Measurements from ENCODE around the gene ELSPBP1. TPM values are rescaled to one million over a fixed set of nuclear protein-coding genes. Genes with fewer than 3 reads are reported as not detected.
"Not testable (repeated sequence)": the region's sequence is repeated elsewhere in the genome, so short reads cannot be mapped to it uniquely, and the experiment has no call there.

Gene ELSPBP1
- total RNA-seq, 1 experiment from 2014 or later: not detected

DNA sequence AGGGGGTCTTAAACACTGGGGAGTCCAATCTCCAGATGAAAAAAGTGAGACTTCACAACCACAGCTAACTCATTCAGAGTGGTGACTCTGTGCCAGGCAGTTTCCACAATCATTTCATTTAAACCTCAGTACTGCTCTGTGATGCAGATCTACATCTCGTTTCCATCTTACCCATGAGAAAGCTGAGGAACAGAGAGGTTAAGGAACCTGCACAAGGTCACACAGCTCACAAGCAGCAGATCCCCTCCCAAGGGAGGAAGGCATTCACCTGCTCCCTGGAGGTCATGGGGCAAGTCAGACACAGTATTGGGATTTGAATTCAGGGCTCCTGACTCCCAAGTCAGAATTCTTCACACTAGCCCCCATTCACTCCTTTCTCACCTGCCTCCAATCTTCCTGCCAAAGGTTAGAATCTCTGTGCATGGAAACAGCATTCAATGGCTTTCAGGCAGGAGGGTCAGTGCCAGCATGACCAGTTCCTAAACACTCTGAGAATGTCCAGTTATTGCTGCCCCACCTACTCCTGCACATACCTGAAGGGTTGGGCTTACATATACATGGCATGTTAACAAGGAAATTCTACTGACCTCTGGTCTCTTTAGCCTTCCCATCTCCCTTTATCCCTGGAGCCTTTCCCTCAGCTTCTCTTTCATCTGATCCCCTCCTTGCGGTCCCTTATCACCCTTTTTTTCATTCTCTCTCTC lies 47.6 kb downstream of the ELSPBP1 start:
- no peak for DNase-seq (ENCODE audit: extremely low read depth, low read depth)

DNA sequence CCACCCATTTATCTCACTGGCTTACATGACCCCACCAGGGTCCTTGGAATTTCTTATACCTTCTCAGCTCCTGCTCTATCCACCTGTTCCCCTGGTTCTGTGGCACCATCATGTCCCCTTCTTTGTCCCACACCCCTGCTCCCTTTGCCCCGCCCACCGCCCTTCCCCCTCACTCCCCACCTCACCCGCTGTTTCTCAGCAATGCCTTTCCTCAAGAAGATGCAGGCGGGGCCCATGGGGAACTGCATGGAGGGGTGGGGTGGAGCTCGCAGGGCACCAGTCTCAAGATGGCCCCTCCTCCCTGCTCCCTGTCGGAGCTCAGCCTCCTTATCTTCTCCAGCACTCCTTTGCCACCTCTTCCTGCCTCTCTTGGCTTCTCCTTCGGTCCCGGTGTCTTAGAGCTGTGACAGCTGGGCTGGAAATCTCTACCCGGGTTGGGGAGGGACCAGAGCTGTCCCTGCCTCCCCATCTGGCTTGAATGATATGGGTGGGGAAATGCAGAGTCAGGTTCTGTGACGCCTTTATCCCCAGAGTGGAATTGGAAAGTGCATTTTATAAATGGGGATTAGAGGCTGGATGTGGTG lies 49.3 kb downstream of the ELSPBP1 start, which contains the start of gene CABP5:
Gene CABP5, minus strand, starts transcription at position 405 of the 584 bp plus-strand sequence. Its CDS starts 157 bp downstream, at position 248.
- DNase-seq (ENCODE audit: extremely low read depth, low read depth): no peak

DNA sequence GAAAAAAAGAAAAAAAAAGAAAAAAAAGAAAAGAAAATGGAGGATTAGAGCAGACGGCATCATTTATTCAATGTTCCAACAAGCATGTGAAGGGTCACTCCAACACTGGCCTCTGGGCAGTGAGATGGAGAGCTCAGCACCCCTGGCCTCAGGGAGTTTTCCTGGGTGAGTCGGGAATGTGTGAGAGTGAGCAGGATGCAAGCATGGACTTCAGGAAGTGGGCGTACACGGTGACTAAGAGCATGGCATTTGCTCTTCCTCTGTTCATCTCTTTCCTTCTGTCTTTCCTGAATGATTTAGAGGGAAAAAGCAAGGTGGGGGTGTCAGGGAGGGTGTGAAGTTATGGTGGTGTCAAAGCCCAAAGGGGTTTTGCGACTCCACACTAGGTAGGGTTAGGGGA lies 50.1 kb downstream of the ELSPBP1 start:
- DNase-seq (ENCODE audit: extremely low read depth, low read depth): no peak

DNA sequence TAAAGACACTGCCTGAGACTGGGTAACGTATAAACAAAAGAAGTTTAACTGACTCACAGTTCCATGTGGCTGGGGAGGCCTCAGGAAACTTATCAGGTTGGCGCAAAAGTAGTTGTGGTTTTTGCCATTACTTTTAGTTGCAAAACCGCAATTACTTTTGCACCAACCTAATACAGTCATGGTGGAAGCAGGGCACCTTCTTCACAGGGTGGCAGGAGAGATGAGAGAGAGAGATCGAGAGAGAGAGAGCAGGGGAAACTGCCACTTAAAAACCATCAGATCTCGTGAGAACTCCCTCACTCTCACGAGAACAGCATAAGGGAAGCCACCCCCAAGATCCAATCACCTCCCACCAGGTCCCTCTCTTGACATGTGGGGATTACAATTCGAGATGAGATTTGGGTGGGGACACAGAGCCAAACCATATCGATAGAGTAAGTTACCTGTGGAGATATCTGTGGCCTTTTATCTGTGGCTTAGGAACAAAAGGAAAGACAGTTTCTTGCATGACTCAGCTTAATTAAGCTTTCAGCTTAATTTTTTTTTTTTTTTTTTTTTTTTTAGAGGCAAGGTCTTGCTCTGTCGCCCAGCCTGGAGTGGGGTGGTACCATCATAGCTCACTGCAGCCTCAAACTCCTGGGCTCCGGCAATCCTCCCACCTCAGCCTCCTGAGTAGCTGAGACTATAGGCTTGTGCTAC lies 57.1 kb downstream of the ELSPBP1 start:
- DNase-seq (ENCODE audit: extremely low read depth, low read depth): no peak

DNA sequence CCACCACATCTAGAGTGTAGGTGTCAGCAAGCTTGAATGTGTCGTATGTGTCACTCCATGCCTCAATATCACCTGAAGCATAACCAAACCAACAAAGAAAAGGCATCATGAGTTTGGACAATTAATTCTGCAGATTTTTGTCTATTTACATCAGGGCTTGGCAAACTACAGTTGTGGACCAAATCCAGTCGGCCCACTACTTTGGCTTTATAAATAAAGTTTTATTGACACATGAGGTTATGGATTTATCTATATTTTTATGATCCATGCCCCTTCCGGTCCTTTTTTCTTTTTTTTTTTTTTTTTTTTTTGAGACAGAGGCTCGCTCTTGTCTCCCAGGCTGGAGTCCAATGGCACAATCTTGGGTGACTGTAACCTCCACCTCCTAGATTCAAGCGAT lies 58.6 kb downstream of the ELSPBP1 start:
- no peak for DNase-seq (ENCODE audit: extremely low read depth, low read depth)

GRCh38 chr19:48053856-48054255 lies 59.4 kb downstream of the ELSPBP1 start:
- DNase-seq (ENCODE audit: extremely low read depth, low read depth): no peak

DNA sequence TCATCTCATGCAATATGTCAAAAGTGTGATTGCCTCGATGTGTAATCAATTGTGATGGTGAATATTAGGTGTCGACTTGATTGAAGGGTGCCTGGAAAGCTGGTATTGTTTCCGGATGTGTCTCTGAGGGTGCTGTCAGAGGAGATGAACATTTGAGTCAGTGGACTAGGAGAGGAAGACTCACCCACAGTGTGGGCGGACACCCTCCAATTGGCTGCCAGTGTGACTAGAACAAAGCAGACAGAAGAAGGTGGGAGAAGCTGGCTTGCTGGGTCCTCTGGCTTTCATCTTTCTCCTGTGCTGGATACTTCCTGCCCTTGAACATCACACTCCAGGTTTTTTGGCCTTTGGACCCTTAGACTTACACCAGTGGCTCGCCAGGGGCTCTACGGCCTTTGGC lies 64.9 kb downstream of the ELSPBP1 start:
- DNase-seq (ENCODE audit: extremely low read depth, low read depth): no peak

- no peak for DNase-seq (ENCODE audit: extremely low read depth, low read depth)
Measured at GRCh38 chr19:48060381-48060780, 65.9 kb downstream of the ELSPBP1 start.

DNA sequence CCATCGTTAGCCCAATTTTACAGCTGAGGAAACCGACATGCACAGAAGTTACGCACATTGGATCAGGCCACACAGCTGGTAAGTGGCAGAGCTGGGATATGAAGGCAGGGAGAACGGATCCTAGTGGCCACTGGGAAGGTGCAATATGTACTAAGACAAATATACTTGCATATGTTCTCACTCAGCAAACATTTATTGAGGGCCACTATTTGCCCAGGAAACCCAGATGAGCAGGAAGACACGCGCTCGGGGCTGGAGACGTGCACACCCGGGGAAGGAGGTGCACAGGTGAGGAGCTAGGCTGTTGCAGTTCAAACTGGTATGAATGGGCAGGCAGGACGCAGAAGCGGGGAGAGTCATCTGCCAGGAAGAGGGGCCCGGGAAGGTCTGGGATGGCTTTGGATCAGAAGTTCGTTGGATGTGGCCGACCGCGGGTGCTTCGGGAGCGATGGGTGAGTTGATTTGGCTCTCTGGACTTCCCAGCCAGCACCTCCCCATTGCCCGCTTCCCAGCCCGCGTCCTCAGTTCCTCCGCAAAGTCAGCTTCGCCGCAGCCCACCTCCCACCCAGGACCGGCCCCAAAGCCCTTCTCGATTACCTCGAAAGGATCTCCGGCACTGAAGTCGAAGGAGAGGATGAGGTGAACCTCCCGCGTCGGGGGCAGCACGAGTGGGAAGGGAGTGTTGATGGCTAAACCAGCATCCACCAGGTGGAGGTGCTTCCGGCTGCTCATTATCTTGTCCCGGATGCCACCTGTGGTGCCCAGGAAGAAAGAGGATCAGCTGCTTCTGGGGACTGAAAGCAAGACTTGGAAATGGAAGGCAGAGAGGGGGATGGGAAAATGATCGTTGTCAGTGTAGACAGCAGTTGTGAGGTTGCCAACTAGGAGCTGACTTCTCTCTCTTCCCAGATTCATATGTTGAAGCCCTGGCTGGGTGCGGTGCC lies 67.2 kb downstream of the ELSPBP1 start:
- no peak for DNase-seq (ENCODE audit: extremely low read depth, low read depth)

GRCh38 chr19:48064509-48064908 lies 70.1 kb downstream of the ELSPBP1 start:
- no peak for DNase-seq (ENCODE audit: extremely low read depth, low read depth)

DNA sequence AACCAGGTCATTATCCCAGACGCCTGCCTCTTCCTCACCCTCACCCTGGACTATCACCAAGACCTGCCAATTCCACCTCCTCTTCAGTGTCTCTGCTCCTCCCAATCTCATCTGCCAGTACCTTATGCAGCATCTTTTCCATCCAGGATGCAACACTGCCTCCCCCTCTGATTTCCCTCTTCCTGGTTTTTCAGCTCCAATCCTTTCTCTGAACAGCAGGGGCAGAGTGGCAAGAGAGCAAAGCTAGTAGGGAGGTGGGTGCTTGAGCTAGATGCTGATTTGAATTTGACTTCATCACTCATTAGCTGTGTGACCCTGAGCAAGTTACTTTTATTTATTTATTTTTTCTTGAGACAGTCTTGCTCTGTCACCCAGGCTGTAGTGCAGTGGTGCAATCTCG lies 75.0 kb downstream of the ELSPBP1 start:
- DNase-seq (ENCODE audit: extremely low read depth, low read depth): no peak

GRCh38 chr19:48070177-48070769 lies 75.8 kb downstream of the ELSPBP1 start:
- not testable (repeated sequence) for DNase-seq (ENCODE audit: extremely low read depth, low read depth)

Other genes with a start within 250 kb of the ELSPBP1 start
- 114 and 132 TPM in 2 replicates for gene NOP53, start 249.1 kb upstream of the ELSPBP1 start, total RNA-seq (2014; rRNA removed; shearing (Covaris generic))
- 58.4 and 58.8 TPM in 2 replicates for gene SELENOW, start 215.9 kb upstream of the ELSPBP1 start, total RNA-seq (2014; rRNA removed; shearing (Covaris generic))
- gene TPRX1, start 190.1 kb upstream of the ELSPBP1 start, total RNA-seq (2014; rRNA removed; shearing (Covaris generic)): not detected in 2 replicates
- not detected in 2 replicates for gene CRX, start 172.7 kb upstream of the ELSPBP1 start, total RNA-seq (2014; rRNA removed; shearing (Covaris generic))
- gene TPRX2, start 135.4 kb upstream of the ELSPBP1 start, total RNA-seq (2014; rRNA removed; shearing (Covaris generic)): not detected in 2 replicates
- gene SULT2A1, start 108.3 kb upstream of the ELSPBP1 start, total RNA-seq (2014; rRNA removed; shearing (Covaris generic)): not detected in 2 replicates
- not detected in 2 replicates for gene BSPH1, start 2.5 kb upstream of the ELSPBP1 start, total RNA-seq (2014; rRNA removed; shearing (Covaris generic))
- not detected in 2 replicates for gene CABP5, start 49.4 kb downstream of the ELSPBP1 start, total RNA-seq (2014; rRNA removed; shearing (Covaris generic))
- 0.42 and 0.61 TPM in 2 replicates for gene PLA2G4C, start 116.2 kb downstream of the ELSPBP1 start, total RNA-seq (2014; rRNA removed; shearing (Covaris generic))
- 22.5 and 25.9 TPM in 2 replicates for gene LIG1, start 175.7 kb downstream of the ELSPBP1 start, total RNA-seq (2014; rRNA removed; shearing (Covaris generic))
- gene ZSWIM9, start 176.0 kb downstream of the ELSPBP1 start, total RNA-seq (2014; rRNA removed; shearing (Covaris generic)): 1.3 and 1.5 TPM in 2 replicates

All from NCI-H460 (cell line).